H9 (cell line): ENCODE data around the gene PLCH2. TPM values are rescaled to one million over a fixed set of nuclear protein-coding genes. Genes with fewer than 3 reads are reported as not detected.
A peak's percentile ranks its signal among the peaks of the same experiment; 100 is the strongest.

ENCODE experiments used
- DNase-seq: peaks from one replicate; pipeline ENCODE4 v3.0.0-alpha.2; 2017
- H2AFZ ChIP-seq: one replicate; pipeline ENCODE4 v1.6.1; 2013; ENCODE audit warnings: mild to moderate bottlenecking, low read length, control low read depth, moderate library complexity
- H2AK5ac ChIP-seq: 2 replicates; pipeline ENCODE4 v1.6.1; 2013; ENCODE audit warnings: low read length, control low read depth, mixed read lengths; ENCODE audit not compliant: insufficient read length
- H2BK120ac ChIP-seq: one replicate; pipeline ENCODE4 v1.6.1; 2013; ENCODE audit warnings: low read depth, mild to moderate bottlenecking, low read length, control low read depth, inconsistent platforms; ENCODE audit not compliant: poor library complexity, severe bottlenecking
- H2BK12ac ChIP-seq: 2 replicates; pipeline ENCODE4 v1.6.1; 2013; ENCODE audit warnings: low read length, control low read depth, mixed read lengths, low read depth; ENCODE audit not compliant: insufficient read length
- H2BK15ac ChIP-seq: 2 replicates; pipeline ENCODE4 v1.6.1; 2013; ENCODE audit warnings: low read depth, low read length, control low read depth
- H2BK20ac ChIP-seq: one replicate; pipeline ENCODE4 v1.6.1; 2013; ENCODE audit warnings: low read depth, mild to moderate bottlenecking, low read length, control low read depth, inconsistent platforms; ENCODE audit not compliant: poor library complexity, severe bottlenecking
- H2BK5ac ChIP-seq: 2 replicates; pipeline ENCODE4 v1.6.1; 2013; ENCODE audit warnings: low read length, control low read depth, mixed read lengths; ENCODE audit not compliant: insufficient read length
- H3K14ac ChIP-seq: 2 replicates; pipeline ENCODE4 v1.6.1; 2013; ENCODE audit warnings: low read length, control low read depth; ENCODE audit not compliant: insufficient read depth
- H3K18ac ChIP-seq: 2 replicates; pipeline ENCODE4 v1.6.1; 2013; ENCODE audit warnings: low read depth, mild to moderate bottlenecking, mixed read lengths, low read length, control low read depth; ENCODE audit not compliant: insufficient read length
- H3K23ac ChIP-seq: 2 replicates; pipeline ENCODE4 v1.6.1; 2013; ENCODE audit warnings: low read length, control low read depth, mixed read lengths, low read depth; ENCODE audit not compliant: insufficient read length
- H3K23me2 ChIP-seq: 2 replicates; pipeline ENCODE4 v1.6.1; 2013; ENCODE audit warnings: low read depth, mild to moderate bottlenecking, mixed read lengths, low read length, control low read depth; ENCODE audit not compliant: insufficient read length, poor library complexity, severe bottlenecking
- H3K27ac ChIP-seq: 2 replicates; pipeline ENCODE4 v1.5.1; 2013; ENCODE audit warnings: low read length, control low read depth, mixed read lengths, low read depth; ENCODE audit not compliant: insufficient read length
- H3K27me3 ChIP-seq: 2 replicates; pipeline ENCODE4 v1.6.1; 2013; ENCODE audit warnings: low read length, control low read depth, inconsistent platforms; ENCODE audit not compliant: insufficient read depth
- H3K4ac ChIP-seq: 2 replicates; pipeline ENCODE4 v1.6.1; 2013; ENCODE audit warnings: low read depth, mild to moderate bottlenecking, control low read depth, inconsistent platforms, low read length, moderate library complexity
- H3K4me1 ChIP-seq: 2 replicates; pipeline ENCODE4 v1.6.1; 2013; ENCODE audit warnings: low read length, control low read depth, inconsistent platforms; ENCODE audit not compliant: insufficient read depth
- H3K4me2 ChIP-seq: 2 replicates; pipeline ENCODE4 v1.6.1; 2013; ENCODE audit warnings: low read length, control low read depth, mixed read lengths; ENCODE audit not compliant: insufficient read length, insufficient read depth
- H3K56ac ChIP-seq: 2 replicates; pipeline ENCODE4 v1.6.1; 2013; ENCODE audit warnings: low read depth, mild to moderate bottlenecking, mixed read lengths, low read length, control low read depth; ENCODE audit not compliant: insufficient read length
- H3K79me1 ChIP-seq: 2 replicates; pipeline ENCODE4 v1.6.1; 2013; ENCODE audit warnings: low read depth, mild to moderate bottlenecking, moderate library complexity, low read length, control low read depth, inconsistent platforms; ENCODE audit not compliant: insufficient read depth, poor library complexity, severe bottlenecking
- H3K79me2 ChIP-seq: 2 replicates; pipeline ENCODE4 v1.6.1; 2013; ENCODE audit warnings: low read length, control low read depth, inconsistent platforms; ENCODE audit not compliant: insufficient read depth
- H3K9ac ChIP-seq: 2 replicates; pipeline ENCODE4 v1.6.1; 2013; ENCODE audit warnings: low read length, control low read depth, mixed read lengths; ENCODE audit not compliant: insufficient read length; ENCODE audit errors: extremely low read depth
- H3K9me3 ChIP-seq: one replicate; pipeline ENCODE4 v1.6.1; 2013; ENCODE audit warnings: low read depth, low read length, inconsistent platforms; ENCODE audit not compliant: control insufficient read depth
- H3T11ph ChIP-seq: one replicate; pipeline ENCODE4 v1.6.1; 2013; ENCODE audit warnings: mild to moderate bottlenecking, low read length, control low read depth, inconsistent platforms
- H4K20me1 ChIP-seq: one replicate; pipeline ENCODE4 v1.6.1; 2013; ENCODE audit not compliant: control insufficient read depth, insufficient read length, insufficient read depth
- H4K5ac ChIP-seq: 2 replicates; pipeline ENCODE4 v1.6.1; 2013; ENCODE audit warnings: low read depth, mild to moderate bottlenecking, mixed read lengths, low read length, control low read depth; ENCODE audit not compliant: insufficient read length
- H4K8ac ChIP-seq: replicated peaks from 2 replicates; pipeline ENCODE4 v1.6.1; 2013; ENCODE audit warnings: low read length, control low read depth, mixed read lengths, low read depth; ENCODE audit not compliant: insufficient read length
- H4K91ac ChIP-seq: 2 replicates; pipeline ENCODE4 v1.6.1; 2013; ENCODE audit warnings: low read depth, mild to moderate bottlenecking, moderate library complexity, mixed read lengths, low read length, control low read depth; ENCODE audit not compliant: insufficient read length
- H3K27ac Mint-ChIP-seq, 3 experiments: 2 replicates in 2 of 3; 3 replicates in 1 of 3; pipeline ENCODE4 v1.8.0; 2020 to 2021; ENCODE audit warnings: mixed read lengths in 3 of 3, mild to moderate bottlenecking in 1 of 3, moderate library complexity in 1 of 3
- H3K27me3 Mint-ChIP-seq: 2 replicates; pipeline ENCODE4 v1.8.0; 2021; ENCODE audit warnings: low read depth, mild to moderate bottlenecking, moderate library complexity, mixed read lengths
- H3K36me3 Mint-ChIP-seq, 3 experiments: 2 replicates in 2 of 3; 3 replicates in 1 of 3; pipeline ENCODE4 v1.8.0; 2020 to 2021; ENCODE audit warnings: low read depth in 3 of 3, mixed read lengths in 3 of 3; ENCODE audit not compliant: insufficient read depth in 1 of 3
- H3K4me1 Mint-ChIP-seq, 2 experiments: 2 replicates each; pipeline ENCODE4 v1.8.0; 2020; ENCODE audit warnings: mixed read lengths in 2 of 2
- H3K4me3 Mint-ChIP-seq, 2 experiments: 2 replicates in 1 of 2; 3 replicates in 1 of 2; pipeline ENCODE4 v1.8.0; 2020 to 2021; ENCODE audit warnings: mild to moderate bottlenecking in 2 of 2, mixed read lengths in 2 of 2, moderate library complexity in 1 of 2
- H3K9me3 Mint-ChIP-seq, 2 experiments: 2 replicates in 1 of 2; 3 replicates in 1 of 2; pipeline ENCODE4 v1.8.0; 2020; ENCODE audit warnings: mild to moderate bottlenecking in 2 of 2, mixed read lengths in 2 of 2, moderate library complexity in 1 of 2
- CTCF ChIP-seq: fragments of 200-600 bp; sonication (generic); conservative IDR thresholded peaks from 3 replicates; pipeline ENCODE4 v1.8.0; 2021; ENCODE audit warnings: antibody characterized with exemption, mild to moderate bottlenecking
- WGBS: extraction: QIAGEN DNeasy Blood & Tissue Kit; methylation state at CpG from one replicate; pipeline ENCODE4 v1.1.7; 2013; ENCODE audit warnings: missing lambda C conversion rate, low lambda C conversion rate, mixed read lengths; ENCODE audit not compliant: insufficient read length; ENCODE audit errors: extremely low coverage; 5-methylcytosine and 5-hydroxymethylcytosine counted together
- total RNA-seq: library from RNA; stranded (reverse); gene quantifications from 2 replicates; pipeline ENCODE4 v1.2.1, GENCODE V29; 2021

Gene PLCH2
- total RNA-seq, 1 experiment from 2014 or later: 0.09 TPM

- no peak overlapping the region for H3K18ac ChIP-seq
- H4K91ac ChIP-seq: no peak overlapping the region
- no peak overlapping the region for H3K56ac ChIP-seq
- Mint-ChIP-seq H3K36me3 (no peaks in the 10 kb centered on the region), H3K27ac (no peak overlapping the region), H3K9me3 (no peaks in the 10 kb centered on the region; a peak in 1 of 5 replicates), H3K4me3 (peak overlapping the region; percentile 61 to 84), H3K27me3 (peaks cover 17% of the 10 kb centered on the region), H3K4me1 (peaks cover 10 to 32% of the 10 kb centered on the region in 2 experiments)
- no peak overlapping the region for H3K9ac ChIP-seq
- peak; percentile 97 for DNase-seq
- no peak overlapping the region; the same call in 1 of the 2 replicates for H3K14ac ChIP-seq
- H3T11ph ChIP-seq: no peak overlapping the region
- H2BK15ac ChIP-seq: no peak overlapping the region
- no peak overlapping the region for H4K8ac ChIP-seq
- H3K4me1 ChIP-seq: no peaks in the 10 kb centered on the region; the same call in 1 of the 2 replicates
- H3K23me2 ChIP-seq: peaks cover 12% of the 10 kb centered on the region
- H3K9me3 ChIP-seq: no peaks in the 10 kb centered on the region
- no peak overlapping the region for H2BK20ac ChIP-seq
- no peak overlapping the region for H2AK5ac ChIP-seq
- H2BK120ac ChIP-seq: no peak overlapping the region
- H3K79me1 ChIP-seq: no peaks in the 10 kb centered on the region
- H4K5ac ChIP-seq: no peak overlapping the region
- H4K20me1 ChIP-seq: no peaks in the 10 kb centered on the region
- no peaks in the 10 kb centered on the region for H3K79me2 ChIP-seq
- no peak for TF ChIP-seq CTCF
- H3K4me2 ChIP-seq: peak overlapping the region; percentile 74
- no peaks in the 10 kb centered on the region; the same call in 1 of the 2 replicates for H3K27me3 ChIP-seq
- no CpG with 5 or more reads among the region's 43 CpGs for WGBS
- H2AFZ ChIP-seq: no peak overlapping the region
- no peak overlapping the region for H3K27ac ChIP-seq
- no peak overlapping the region for H2BK12ac ChIP-seq
- H3K23ac ChIP-seq: no peak overlapping the region
- no peak overlapping the region for H3K4ac ChIP-seq
- no peak overlapping the region for H2BK5ac ChIP-seq
Measured at GRCh38 chr1:2545754-2546514, 69.8 kb downstream of the PLCH2 start.
